ENCODE results near the gene THPO.

Gene THPO

GRCh38 chr3:184384342-184384741 is 6.3 kb upstream of the THPO start:
- no peak for DNase-seq

DNA sequence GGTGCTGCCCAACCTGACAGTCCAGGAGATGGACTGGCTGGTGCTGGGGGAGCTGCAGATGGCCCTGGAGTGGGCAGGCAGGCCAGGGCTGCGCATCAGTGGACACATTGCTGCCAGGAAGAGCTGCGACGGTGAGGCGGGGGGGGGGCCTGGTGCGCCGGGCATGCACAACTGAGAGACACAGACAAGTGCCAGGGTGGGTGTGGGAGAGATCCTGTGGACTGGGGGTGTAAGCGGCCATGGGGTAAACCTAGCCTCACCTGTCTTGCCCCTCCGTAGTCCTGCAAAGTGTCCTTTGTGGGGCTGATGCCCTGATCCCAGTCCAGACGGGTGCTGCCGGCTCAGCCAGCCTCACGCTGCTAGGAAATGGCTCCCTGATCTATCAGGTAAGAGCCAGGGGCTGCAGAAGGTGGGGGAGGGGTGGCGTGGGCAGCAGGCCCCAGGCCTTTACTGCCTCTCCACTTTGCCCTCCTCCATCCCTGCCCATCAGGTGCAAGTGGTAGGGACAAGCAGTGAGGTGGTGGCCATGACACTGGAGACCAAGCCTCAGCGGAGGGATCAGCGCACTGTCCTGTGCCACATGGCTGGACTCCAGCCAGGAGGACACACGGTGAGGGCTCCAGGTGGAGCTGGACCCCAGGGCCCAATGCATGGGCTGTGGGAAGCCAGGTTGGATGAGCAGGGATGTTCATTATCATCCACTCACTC is 5.2 kb upstream of the THPO start:
- no peak for DNase-seq

- DNase-seq: no peak
These were observed 4.5 kb upstream of the THPO start for GRCh38 chr3:184382326-184383032.

DNA sequence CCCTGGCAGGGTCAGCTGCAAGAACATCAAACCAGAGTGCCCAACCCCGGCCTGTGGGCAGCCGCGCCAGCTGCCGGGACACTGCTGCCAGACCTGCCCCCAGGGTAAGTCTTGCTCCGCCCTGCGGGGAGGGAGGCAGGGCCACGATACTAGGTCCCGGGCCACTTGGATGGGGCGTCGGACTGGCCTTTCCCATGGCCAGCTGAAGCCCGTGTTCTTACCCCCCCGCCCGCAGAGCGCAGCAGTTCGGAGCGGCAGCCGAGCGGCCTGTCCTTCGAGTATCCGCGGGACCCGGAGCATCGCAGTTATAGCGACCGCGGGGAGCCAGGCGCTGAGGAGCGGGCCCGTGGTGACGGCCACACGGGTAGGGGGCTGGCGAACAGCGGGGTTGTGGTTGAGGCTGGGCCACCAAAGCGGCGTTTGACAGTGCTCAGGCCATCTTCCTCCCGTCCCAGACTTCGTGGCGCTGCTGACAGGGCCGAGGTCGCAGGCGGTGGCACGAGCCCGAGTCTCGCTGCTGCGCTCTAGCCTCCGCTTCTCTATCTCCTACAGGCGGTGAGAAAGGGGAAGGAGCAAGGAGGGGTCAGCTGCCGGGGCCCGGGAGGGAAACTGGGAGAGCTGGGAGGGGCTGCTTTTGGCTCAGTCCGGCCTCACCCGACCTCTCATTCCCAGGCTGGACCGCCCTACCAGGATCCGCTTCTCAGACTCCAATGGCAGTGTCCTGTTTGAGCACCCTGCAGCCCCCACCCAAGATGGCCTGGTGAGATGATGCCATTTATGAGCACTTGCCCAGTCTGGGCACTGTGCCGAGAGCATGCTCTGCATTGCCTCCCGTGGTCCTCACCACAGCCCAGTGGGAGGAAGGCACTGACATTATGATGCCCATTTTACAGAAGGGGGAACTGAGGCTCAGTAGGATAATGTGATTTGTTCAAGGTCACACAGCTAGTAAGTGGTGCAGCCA is 3.5 kb upstream of the THPO start:
- DNase-seq: no peak

- no peak for DNase-seq
These were observed 2.7 kb upstream of the THPO start for GRCh38 chr3:184380627-184381260.

DNA sequence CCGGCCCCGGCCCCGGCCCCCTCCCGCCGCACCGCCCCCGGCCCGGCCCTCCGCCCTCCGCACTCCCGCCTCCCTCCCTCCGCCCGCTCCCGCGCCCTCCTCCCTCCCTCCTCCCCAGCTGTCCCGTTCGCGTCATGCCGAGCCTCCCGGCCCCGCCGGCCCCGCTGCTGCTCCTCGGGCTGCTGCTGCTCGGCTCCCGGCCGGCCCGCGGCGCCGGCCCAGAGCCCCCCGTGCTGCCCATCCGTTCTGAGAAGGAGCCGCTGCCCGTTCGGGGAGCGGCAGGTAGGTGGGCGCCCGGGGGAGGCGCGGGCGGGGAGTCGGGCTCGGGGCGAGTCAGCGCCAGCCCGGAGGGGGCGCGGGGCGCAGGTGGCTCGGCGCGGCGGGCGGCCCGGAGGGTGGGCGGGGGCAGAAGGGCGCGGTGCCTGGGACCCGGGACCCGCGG is 2.2 kb upstream of the THPO start:
- no peak for DNase-seq

GRCh38 chr3:184379358-184380184 is 1.6 kb upstream of the THPO start, which contains the start of gene CHRD:
CHRD (plus strand) TSS chr3:184380054; CDS start chr3:184380319, 265 bp downstream.
- DNase-seq: no peak

DNA sequence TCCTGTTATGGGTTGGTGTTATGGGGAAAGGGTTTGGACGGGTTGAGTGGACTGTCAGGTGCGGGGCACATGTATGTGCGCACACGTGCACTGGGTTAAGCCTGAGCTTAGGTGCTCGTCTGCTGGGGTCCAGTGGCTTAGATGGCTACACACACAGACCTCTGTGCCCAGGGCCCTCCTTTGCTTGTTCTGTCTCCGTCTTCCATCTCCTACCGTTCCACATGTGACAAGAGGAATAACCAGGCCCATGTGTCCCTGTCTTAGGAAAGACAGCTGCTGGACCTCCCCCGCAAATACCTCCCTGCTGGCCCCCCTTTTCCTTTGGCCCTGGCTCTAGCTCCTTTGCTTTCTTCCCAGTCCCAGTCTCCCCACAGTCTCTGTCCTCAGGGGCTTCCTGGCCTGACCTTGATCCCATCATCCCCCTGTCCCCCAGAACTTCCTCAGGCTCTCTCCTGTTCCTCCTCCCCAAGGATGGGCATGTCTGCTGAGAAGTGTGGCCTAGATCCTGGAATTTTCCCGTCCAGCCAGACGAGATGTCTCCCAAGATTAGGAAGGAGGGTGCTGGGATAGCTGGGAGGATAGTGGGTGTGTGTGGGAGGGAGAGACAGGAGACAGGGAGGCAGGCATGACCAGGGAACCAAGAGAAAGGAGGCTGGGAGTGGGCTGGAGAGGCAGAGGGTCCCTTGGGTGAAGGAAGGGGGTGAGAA is 797 bp upstream of the THPO start:
- DNase-seq: no peak

DNA sequence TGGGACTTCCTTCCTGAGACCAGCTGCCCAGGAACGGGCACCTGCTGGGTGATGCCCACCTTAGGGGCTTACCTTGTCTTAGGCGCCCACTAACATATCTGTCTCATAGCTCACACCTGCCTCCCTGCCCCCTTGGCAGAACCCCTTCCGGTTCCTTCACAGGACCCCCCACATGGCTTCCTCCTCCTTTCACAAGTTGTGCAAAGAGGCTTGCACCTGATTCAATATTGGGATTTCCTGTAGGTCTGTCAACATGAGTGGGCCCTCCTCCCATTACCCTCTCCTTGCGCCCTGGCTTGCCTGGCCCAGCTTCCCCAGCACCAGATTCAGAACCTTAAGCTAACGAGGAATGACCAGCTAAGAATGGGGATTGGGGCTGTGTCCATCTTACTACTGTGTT is 633 bp downstream of the THPO start:
- DNase-seq: no peak

DNA sequence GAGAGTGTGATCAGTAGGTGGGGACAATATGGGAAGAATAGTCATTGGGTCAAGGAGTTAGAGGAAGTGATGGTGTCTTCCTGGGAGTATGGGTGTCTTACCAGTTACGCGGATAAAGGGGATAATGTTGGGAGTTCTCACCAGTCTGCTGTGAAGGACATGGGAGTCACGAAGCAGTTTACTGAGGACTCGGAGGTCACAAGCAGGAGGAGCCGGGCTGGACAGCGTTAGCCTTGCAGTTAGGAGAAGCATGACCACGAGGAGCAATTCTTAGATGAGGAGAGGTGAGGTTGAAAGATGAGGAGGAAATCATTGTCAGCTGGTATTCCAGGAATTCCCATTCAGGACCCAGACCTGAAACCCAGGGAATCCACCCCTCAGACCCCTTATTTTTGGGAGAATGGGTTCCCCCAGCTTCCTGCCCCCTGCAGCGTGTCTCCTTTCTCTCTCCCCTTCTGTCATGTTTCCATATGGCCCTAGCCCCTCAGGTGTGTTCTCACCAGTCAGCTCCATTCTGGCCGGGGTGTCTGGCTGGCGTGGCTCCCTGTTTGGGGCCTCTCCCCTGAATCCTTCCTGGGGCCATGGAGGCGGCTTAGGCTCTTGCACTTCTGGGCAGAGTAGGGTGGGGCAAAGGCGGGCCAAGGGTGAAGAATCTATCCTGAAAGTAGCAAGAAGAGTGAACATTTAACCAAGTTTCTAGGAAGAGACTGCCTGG is 2.1 kb downstream of the THPO start:
- DNase-seq: no peak

GRCh38 chr3:184373422-184373821 is 4.6 kb downstream of the THPO start:
- no peak for DNase-seq

DNA sequence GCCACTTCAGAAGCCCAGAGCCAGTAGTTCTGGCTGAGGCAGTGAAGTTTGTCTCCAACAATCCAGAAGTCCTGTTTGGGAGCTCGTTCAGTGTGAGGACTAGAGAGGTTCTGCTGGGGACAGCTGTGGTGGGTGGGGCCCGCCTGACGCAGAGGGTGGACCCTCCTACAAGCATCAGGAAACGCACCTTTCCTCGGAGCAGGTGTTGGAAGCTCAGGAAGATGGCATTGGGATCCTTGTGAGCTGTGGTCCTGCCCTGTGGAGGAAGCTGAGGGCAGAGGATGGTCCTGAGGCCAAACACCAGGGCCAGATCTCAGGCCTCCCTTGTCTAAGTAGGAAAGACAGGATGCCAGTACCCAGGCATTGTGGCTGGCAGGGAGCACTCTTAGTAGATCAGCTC is 5.1 kb downstream of the THPO start:
- no peak for DNase-seq

DNA sequence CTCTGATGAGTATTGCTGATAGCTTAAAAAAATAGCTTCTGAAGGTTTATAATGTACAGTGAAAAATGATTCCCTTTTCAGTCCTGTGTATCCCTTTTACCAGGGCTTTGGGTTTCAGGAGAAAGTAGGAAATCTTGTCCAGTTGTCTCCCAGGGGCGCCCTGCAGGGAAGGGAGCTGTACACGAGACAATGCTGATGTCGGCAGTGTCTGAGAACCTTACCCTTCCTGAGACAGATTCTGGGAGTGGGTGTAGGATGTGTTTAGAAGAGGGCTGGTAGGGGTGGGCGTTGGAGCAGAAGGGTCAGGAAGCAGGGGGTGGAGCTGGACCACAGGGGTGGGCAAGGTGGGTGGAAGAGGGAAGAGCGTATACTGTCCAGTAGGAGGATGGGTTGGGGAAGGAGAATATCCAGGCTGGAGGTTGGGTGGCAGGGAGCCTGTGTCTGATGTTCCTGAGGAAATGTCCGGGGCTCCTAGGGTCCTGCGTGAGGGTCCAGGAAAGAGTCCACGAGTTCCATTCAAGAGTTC is 5.6 kb downstream of the THPO start:
- no peak for DNase-seq

DNA sequence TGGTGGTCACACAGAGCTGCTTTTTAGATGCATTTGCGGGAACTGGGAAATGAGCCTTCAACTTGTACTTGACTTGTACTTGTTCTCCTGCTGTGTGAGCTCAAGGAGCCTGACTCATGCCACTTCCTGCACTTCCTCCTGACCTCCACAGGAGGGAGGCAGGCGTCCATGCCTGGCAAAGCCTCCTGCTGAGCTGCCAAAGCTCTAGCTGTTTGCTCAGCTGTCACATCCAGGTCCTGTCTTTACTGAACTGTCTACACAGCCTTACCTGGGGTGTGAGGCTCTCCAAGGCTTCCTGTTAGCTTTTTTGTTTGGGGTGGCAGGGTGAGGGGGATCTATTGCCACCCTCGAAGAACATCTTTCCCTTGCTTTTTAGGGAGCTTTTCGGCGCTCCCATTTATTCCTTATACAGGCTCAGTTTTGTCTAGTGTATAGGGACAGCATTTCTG is 6.4 kb downstream of the THPO start:
- peak; percentile 41 for DNase-seq

DNA sequence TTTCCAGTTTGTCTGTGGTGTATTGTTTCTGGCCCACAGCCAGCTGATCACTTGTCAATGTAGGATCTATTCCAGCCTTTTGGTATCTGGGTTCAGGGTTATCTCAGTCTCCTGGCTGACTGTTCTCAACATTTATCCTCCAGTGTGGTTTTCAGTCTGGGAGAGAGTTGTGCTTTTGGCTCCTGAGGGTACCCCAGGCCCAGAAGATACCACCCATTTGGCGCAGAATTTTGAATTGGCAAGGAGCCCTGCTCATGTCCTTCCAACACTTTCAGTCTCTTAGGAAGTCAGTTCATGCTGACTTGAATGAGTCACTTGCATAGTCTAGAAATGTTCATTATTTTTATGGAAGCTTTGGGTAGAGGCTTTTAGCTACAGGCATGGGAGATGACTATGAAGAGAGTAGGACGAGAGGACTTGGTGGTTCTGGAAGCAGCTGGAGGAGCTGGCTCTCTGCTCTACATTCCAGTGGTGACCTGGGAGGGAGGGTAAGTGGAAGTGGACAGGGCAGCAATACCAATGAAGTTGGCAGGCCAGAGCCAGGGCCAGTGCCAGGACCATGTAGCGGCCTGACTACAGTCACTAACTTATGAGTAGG is 9.3 kb downstream of the THPO start:
- DNase-seq: no peak

- DNase-seq: no peak
These were observed 9.9 kb downstream of the THPO start for GRCh38 chr3:184368116-184368515.

GRCh38 chr3:184366619-184367289 is 11.3 kb downstream of the THPO start:
- no peak for DNase-seq

DNA sequence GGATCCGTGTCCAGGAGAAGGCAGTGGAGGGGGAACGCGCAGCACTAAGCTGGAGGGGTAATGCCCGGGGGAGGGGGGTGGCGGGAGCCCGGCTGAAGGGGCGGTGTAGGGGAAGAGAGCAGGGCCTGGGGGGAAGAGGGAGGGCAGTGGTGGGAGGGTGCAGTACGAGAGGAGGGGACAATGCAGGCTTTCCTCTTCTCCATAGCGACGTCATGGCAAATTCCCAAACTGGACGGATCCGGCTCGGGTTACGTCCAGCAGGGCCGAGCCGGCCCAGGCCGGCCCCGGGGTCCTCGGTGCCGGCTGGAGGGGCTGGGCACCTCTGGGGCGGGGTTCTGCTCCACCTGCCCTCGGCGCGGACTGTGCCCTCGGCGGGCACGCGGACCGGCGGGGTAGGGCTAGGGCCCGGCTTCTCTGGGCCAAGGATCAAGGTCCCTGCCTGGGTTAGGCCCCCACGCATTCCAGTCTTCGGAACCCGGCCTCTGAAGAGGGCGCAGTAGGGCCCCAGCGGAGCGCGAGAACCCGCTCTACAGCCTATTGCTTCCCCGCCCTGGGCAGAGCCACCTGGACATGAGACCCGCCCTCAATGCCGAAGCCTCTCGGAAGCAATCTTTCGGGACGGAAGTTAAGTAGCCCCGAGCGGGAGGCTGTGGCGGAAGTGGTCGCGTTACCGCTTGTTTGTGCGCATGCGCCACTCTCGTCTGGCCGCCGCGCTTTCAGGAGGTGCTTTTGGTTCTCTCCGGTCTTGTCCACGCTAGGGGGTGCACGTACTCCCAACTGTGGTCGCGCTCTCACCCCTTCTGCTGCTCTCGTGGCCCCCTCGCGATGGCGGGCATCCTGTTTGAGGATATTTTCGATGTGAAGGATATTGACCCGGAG is 15.1 kb downstream of the THPO start:
- DNase-seq: peak; percentile 89
